Astrocyte of the spinal cord (primary cell): ENCODE measurements around the gene NOP56.

ENCODE experiments used
- DNase-seq: peaks from one replicate; pipeline ENCODE4 v3.0.0; 2011; ENCODE audit warnings: low read depth, low spot score
- H3K4me3 ChIP-seq: 2 replicates; pipeline ENCODE4 v1.5.1; 2011; ENCODE audit warnings: low read depth, mild to moderate bottlenecking, low read length, moderate library complexity
- in situ Hi-C: cut with HindIII; loops from 2 replicates; pipeline ENCODE4 v1.10.0; 2017; ENCODE audit warnings: low sequenced_read_pairs
- TF ChIP-seq, protein P1 (sequence below): IDR thresholded peaks from 2 replicates; pipeline ENCODE4 v1.5.1; 2012; ENCODE audit warnings: low read depth, mild to moderate bottlenecking, low read length, inconsistent platforms

Gene NOP56

DNA sequence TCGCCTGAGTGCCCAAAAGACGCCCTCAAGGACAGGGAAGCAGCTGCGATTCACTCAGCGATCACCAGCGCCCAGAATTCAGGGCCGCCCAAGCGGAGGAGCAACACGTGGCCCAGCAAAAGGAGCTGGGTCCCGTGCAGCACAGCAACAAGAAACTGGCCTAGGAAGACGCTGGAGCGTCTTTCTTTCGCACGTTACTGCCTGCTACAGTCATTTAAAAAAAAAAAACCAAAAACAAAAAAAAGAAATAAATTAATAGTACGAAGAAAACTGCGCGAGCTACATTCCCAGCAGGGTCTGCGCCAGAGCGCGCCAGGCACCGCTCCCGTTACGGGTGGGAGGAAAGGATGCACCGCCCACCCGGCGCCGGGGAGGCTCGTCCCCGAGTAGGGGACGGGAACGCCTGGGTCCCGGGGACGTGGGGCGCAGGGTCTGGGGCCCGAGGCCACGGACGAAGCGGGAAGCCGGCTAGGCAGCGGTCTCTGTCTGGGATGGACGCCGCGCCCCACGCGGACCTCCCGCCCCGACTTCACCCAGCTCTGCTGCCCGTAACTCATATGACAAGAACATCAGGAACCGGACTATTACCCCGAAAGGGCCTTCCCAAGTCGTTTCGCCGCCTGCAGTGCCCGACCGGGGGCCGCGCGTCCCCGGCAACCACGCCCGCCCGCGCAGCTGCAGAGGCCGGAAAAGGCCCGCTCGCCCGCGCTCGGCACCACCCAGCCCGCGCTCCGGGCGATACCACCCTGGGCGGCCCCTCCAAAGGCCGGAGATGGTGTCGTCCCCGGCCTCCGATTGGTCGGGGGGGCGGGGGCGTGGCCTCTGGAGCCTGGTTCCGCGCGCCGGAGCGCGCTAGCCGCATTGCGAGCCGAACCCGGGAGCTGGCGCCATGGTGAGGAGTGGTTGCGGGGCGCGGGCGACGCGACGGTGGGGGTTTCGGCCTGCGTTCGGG is at the start of gene NOP56:
Gene NOP56 (plus strand): TSS at position 861 of the 952 bp plus-strand sequence. CDS start 29 bp downstream, at position 890.
- in situ Hi-C loops: no loop called here

DNA sequence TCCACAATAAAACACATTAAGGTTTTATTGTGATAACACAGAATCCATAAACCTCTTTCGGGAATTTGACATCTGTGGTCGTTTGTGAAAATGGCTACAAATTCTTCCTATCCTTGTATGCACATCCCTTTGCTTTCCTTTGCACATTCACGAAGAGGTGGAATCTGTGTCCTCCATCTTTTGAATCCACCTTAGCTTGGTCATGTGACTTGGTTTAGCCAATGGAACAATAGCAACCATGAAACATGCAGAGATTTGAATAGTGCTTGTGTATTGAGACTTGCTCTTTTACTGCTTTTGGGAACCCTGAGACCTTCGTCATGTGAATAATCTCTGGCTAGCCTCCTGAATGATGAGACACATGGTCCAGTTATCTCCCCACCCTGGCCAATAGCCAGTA is 49.7 kb upstream of the NOP56 start:
- no peak overlapping the region for H3K4me3 ChIP-seq
- in situ Hi-C loops: no loop called here
- DNase-seq: no peak
- TF ChIP-seq, protein P1, sequence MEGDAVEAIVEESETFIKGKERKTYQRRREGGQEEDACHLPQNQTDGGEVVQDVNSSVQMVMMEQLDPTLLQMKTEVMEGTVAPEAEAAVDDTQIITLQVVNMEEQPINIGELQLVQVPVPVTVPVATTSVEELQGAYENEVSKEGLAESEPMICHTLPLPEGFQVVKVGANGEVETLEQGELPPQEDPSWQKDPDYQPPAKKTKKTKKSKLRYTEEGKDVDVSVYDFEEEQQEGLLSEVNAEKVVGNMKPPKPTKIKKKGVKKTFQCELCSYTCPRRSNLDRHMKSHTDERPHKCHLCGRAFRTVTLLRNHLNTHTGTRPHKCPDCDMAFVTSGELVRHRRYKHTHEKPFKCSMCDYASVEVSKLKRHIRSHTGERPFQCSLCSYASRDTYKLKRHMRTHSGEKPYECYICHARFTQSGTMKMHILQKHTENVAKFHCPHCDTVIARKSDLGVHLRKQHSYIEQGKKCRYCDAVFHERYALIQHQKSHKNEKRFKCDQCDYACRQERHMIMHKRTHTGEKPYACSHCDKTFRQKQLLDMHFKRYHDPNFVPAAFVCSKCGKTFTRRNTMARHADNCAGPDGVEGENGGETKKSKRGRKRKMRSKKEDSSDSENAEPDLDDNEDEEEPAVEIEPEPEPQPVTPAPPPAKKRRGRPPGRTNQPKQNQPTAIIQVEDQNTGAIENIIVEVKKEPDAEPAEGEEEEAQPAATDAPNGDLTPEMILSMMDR: no peak

More for the DNA sequence above, at the start of gene NOP56:
- DNase-seq: peak; percentile 92
- peak within 1 kb of the TSS; percentile 98 for H3K4me3 ChIP-seq
- TF ChIP-seq, protein P1: no peak

DNA sequence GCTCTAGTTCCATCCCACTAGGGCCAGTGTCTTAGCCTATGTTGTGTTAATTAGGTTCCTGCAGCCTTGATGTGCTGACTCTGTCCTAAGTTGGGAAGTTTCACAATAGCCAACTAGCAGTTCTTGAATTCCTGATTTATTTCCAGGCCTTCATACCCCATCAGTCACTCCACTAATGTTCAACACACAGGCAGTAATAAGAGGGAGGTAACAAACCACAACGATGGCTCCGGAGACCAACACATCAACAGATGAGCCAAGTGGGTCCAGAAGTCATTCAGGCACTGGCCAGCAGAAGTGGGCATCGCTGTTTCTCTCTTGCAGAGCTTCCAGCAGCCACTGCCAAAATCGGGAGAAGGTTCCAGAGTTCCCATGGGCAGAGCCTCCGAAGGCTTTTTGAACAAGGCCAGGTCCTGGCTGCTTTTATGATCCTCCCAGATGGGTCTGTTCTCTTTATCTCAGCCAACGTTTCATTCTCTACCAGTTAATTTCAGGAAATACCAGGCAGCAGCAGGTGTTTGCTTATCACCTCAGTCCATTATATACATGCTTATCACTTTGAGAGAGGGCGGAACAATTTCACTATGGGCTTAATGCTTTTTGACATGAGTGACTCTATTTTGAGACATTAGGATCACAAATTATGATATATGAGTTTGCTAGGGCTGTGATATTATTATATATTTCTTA is 48.5 kb upstream of the NOP56 start:
- TF ChIP-seq, protein P1: no peak
- in situ Hi-C loops: no loop called here
- no peak overlapping the region for H3K4me3 ChIP-seq
- DNase-seq: no peak

DNA sequence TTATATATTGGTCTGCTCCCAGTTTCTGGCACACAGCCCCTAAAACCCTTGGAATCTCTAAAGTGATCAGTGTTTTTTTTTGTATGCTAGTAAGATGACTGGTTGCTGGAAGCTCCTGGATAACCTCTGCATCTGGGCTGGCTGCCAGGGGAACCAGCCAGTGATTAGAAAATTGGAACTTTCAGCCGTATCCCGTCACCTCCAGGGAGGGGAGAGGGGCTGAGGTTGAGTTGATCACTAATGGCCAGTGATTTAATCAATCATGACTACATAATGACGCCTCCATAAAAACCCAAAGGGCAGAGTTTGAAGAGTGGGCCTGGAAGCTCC is 48.0 kb upstream of the NOP56 start:
- H3K4me3 ChIP-seq: no peak overlapping the region
- no peak for DNase-seq
- TF ChIP-seq, protein P1: no peak
- in situ Hi-C loops: no loop called here

DNA sequence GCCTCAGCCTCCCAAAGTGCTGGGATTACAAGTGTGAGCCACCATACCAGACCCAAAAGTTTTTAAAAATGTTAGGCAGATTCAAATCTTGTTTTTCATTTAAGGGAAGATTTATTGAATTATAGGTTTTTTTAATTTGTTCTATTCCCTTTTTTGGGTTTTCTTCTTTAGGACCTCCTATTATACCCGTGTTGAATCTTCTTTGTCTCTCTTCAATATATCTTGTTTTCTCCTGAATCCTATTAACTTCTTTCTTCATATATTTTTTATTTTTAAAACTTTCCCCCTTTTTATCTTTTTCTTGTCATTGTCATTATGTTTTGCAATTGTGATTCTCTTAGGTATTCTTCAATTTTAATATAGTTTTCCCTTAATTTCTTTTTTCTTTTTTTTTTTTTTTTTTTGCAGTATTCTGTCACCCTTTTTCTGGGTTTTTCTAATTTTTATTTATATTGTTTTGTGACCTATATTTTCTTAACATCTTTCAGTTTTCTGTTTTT is 45.9 kb upstream of the NOP56 start:
- TF ChIP-seq, protein P1: no peak
- in situ Hi-C loops: no loop called here
- no peak overlapping the region for H3K4me3 ChIP-seq
- DNase-seq: no peak

GRCh38 chr20:2610326-2610725 is 42.1 kb upstream of the NOP56 start:
- H3K4me3 ChIP-seq: no peak overlapping the region
- TF ChIP-seq, protein P1: no peak
- no peak for DNase-seq
- in situ Hi-C loops: no loop called here
